Endothelial cell of umbilical vein (primary cell): ENCODE measurements around the gene EFCAB13. TPM values are rescaled to one million over a fixed set of nuclear protein-coding genes. Genes with fewer than 3 reads are reported as not detected.

Source experiments
- BruUV-seq: library from RNA; stranded (reverse); fragments of 400-500 nt; replicated peaks from 2 replicates; lab custom pipeline; 2021; lab: Mats Ljungman, UMichigan
- CTCF ChIA-PET: fragments of 300-600, 350-600 bp; sonication (Branson Sonifier 250); formaldehyde crosslinking; loops from one replicate; lab custom pipeline; 2021; ENCODE audit warnings: antibody characterized with exemption, inconsistent platforms; lab: Charles Lee
- POLR2A ChIA-PET: fragments of 300-600, 350-600 bp; sonication (Branson Sonifier 250); formaldehyde crosslinking; loops from one replicate; lab custom pipeline; 2021; ENCODE audit warnings: antibody characterized with exemption, inconsistent platforms; lab: Charles Lee
- DNase-seq: peaks from one replicate; pipeline ENCODE4 v3.0.0-alpha.2; 2011; ENCODE audit warnings: low read depth, low spot score
- FAIRE-seq: peaks from 2 replicates; lab custom pipeline; 2011; peaks lifted over from hg19 to GRCh38; lab: Jason Lieb, UNC
- H2AFZ ChIP-seq: 2 replicates; pipeline ENCODE4 v1.6.0; 2012; ENCODE audit warnings: low read depth, low read length, control low read depth, inconsistent platforms
- H3K27ac ChIP-seq: 2 replicates; pipeline ENCODE4 v1.5.1; 2011; ENCODE audit warnings: low read depth, mild to moderate bottlenecking, control low read depth, low read length, moderate library complexity; ENCODE audit not compliant: insufficient read depth
- H3K27me3 ChIP-seq, 2 experiments: 2 replicates each; pipeline versions ENCODE4 v1.6.0 to v1.6.1; 2011; ENCODE audit warnings: low read length in 2 of 2, mixed read lengths in 1 of 2; ENCODE audit not compliant: control insufficient read depth in 2 of 2, insufficient read depth in 2 of 2
- H3K36me3 ChIP-seq, 2 experiments: 2 replicates in 1 of 2; 3 replicates in 1 of 2; pipeline ENCODE4 v1.5.1; 2011; ENCODE audit warnings: low read length in 2 of 2, mild to moderate bottlenecking in 1 of 2, moderate library complexity in 1 of 2; ENCODE audit not compliant: control insufficient read depth in 2 of 2, insufficient read depth in 2 of 2; ENCODE audit errors: extremely low read depth in 1 of 2
- H3K4me1 ChIP-seq: 3 replicates; pipeline ENCODE4 v1.5.1; 2011; ENCODE audit warnings: mild to moderate bottlenecking, low read length; ENCODE audit not compliant: control insufficient read depth, insufficient read depth; ENCODE audit errors: extremely low read depth
- H3K4me2 ChIP-seq: 2 replicates; pipeline ENCODE4 v1.6.1; 2011; ENCODE audit warnings: low read length, control low read depth, mixed read lengths; ENCODE audit not compliant: insufficient read depth
- H3K4me3 ChIP-seq, 3 experiments: fragments of 200-600 bp in 1 of 3; sonication (generic), shearing (Covaris generic) in 1 of 3; replicated peaks in 1 of 3; 2 replicates each; pipeline ENCODE4 v1.5.1; 2011 to 2016; ENCODE audit warnings: control low read depth in 3 of 3, low read length in 3 of 3, mild to moderate bottlenecking in 2 of 3, inconsistent platforms in 1 of 3, low read depth in 1 of 3, moderate library complexity in 1 of 3; ENCODE audit not compliant: insufficient read depth in 1 of 3
- H3K79me2 ChIP-seq: 2 replicates; pipeline ENCODE4 v1.6.0; 2012; ENCODE audit warnings: low read length, inconsistent platforms; ENCODE audit not compliant: control insufficient read depth, insufficient read depth
- H3K9ac ChIP-seq: replicated peaks from 2 replicates; pipeline ENCODE3; 2011; ENCODE audit warnings: low read length, control low read depth; ENCODE audit not compliant: insufficient read depth; ENCODE audit errors: extremely low read depth
- H3K9me1 ChIP-seq: replicated peaks from 3 replicates; pipeline ENCODE4 v1.6.0; 2011; ENCODE audit warnings: mild to moderate bottlenecking, low read length; ENCODE audit not compliant: control insufficient read depth, insufficient read depth; ENCODE audit errors: extremely low read depth
- H3K9me3 ChIP-seq: replicated peaks from 2 replicates; pipeline ENCODE4 v1.5.1; 2012; ENCODE audit warnings: low read length, inconsistent platforms; ENCODE audit not compliant: control insufficient read depth, insufficient read depth
- H4K20me1 ChIP-seq: replicated peaks from 2 replicates; pipeline ENCODE3; 2011; ENCODE audit warnings: mild to moderate bottlenecking, low read length; ENCODE audit not compliant: control insufficient read depth, insufficient read depth; ENCODE audit errors: extremely low read depth
- CTCF ChIP-seq, 2 donors: IDR thresholded peaks; 1 replicate in 1 of 2; 2 replicates in 1 of 2; pipeline ENCODE4 v1.5.1; 2011; ENCODE audit warnings: low read length in 2 of 2, mild to moderate bottlenecking in 2 of 2, moderate library complexity in 2 of 2, control low read depth in 1 of 2, inconsistent platforms in 1 of 2, low read depth in 1 of 2; ENCODE audit not compliant: insufficient read depth in 1 of 2; ENCODE audit errors: extremely low read depth in 1 of 2
- FOS ChIP-seq: IDR thresholded peaks from 2 replicates; pipeline ENCODE4 v1.6.1; 2011; ENCODE audit warnings: mild to moderate bottlenecking, low read length, moderate library complexity, borderline replicate concordance; ENCODE audit not compliant: insufficient read depth
- GATA2 ChIP-seq: IDR thresholded peaks from 2 replicates; pipeline ENCODE4 v1.7.0; 2011; ENCODE audit warnings: low read depth, mild to moderate bottlenecking, moderate library complexity, mixed read lengths, low read length; ENCODE audit not compliant: insufficient read length, insufficient read depth
- JUN ChIP-seq: IDR thresholded peaks from 2 replicates; pipeline ENCODE4 v1.6.1; 2011; ENCODE audit warnings: borderline replicate concordance, low read depth; ENCODE audit not compliant: insufficient read length, insufficient read depth
- MAX ChIP-seq: IDR thresholded peaks from 2 replicates; pipeline ENCODE4 v1.6.1; 2011; ENCODE audit not compliant: insufficient read depth, insufficient read length
- POLR2A ChIP-seq: IDR thresholded peaks from 2 replicates; pipeline ENCODE4 v1.6.1; 2012; ENCODE audit warnings: low read depth, mild to moderate bottlenecking, control low read depth, low read length
- POLR2AphosphoS5 ChIP-seq: IDR thresholded peaks from 2 replicates; pipeline ENCODE4 v1.6.1; 2012; ENCODE audit warnings: low read depth, mild to moderate bottlenecking, control low read depth, low read length, moderate library complexity; ENCODE audit not compliant: insufficient read depth
- dilution Hi-C: fragments of 300-500 bp; cut with MboI; formaldehyde crosslinking; loops from one replicate; pipeline ENCODE4 v1.15.0; 2019; ENCODE audit warnings: low sequenced_read_pairs; ENCODE audit not compliant: extremely low pct_ligation_motif_present
- intact Hi-C: fragments of 100-400 bp; cut with micrococcal nuclease; formaldehyde crosslinking; loops from one replicate; pipeline ENCODE4 v1.10.0; 2022
- polyA plus RNA-seq, 4 experiments: library from polyadenylated mRNA; depleted of rRNA in 3 of 4; stranded (reverse) in 3 of 4; unstranded in 1 of 4; fragments of >200 nt; gene quantifications; 2 replicates each; pipeline versions ENCODE4 v1.2.1 to v1.2.3, GENCODE V29; 2011 to 2012; ENCODE audit warnings: missing spikeins in 1 of 4
- total RNA-seq: library from RNA; stranded (reverse); gene quantifications from 2 replicates; pipeline ENCODE4 v1.2.3, GENCODE V29; 2021

Gene EFCAB13
- total and polyA plus RNA-seq, 2 donors (not counting 3 experiments of a cell fraction or from before 2014, with no cell fraction given) = 0.86 to 12.9 TPM

- ChIA-PET CTCF (interaction anchor here (1.0 kb wide), 1 partner anchor 36 kb away, joined by 3 read pairs; no protein-coding TSS in a partner anchor), POLR2A (no interaction called here)
- H3K36me3 ChIP-seq = peaks cover 3 to 11% of the 10 kb centered on the region in 2 experiments
- H3K9ac ChIP-seq = no peak overlapping the region
- BruUV-seq = no TSS peak
- H3K27ac ChIP-seq = no peak overlapping the region
- no peak for DNase-seq
- H3K9me1 ChIP-seq = no peaks in the 10 kb centered on the region
- dilution Hi-C loops = no loop called here
- intact Hi-C loops = no loop called here
- no peaks in the 10 kb centered on the region for H3K27me3 ChIP-seq
- H4K20me1 ChIP-seq = no peaks in the 10 kb centered on the region
- no peaks in the 10 kb centered on the region for H3K79me2 ChIP-seq
- H3K4me1 ChIP-seq = peaks cover 19% of the 10 kb centered on the region
- no peak overlapping the region for H3K4me2 ChIP-seq
- H3K4me3 ChIP-seq = no peak overlapping the region
- no peak for FAIRE-seq
- no peak overlapping the region for H2AFZ ChIP-seq
- no peak for TF ChIP-seq POLR2AphosphoS5
- TF ChIP-seq MAX = no peak
- TF ChIP-seq CTCF (IDR thresholded peaks at IDR 0.05; ENCODE audit: extremely low read depth in 1 of 2, insufficient read depth in 1 of 2, low read depth in 1 of 2, low read length in 2 of 2) = no peak
- no peak for TF ChIP-seq POLR2A
- TF ChIP-seq JUN = no peak
- no peak for TF ChIP-seq FOS
- TF ChIP-seq GATA2 = no peak
- no peaks in the 10 kb centered on the region for H3K9me3 ChIP-seq
Measured at GRCh38 chr17:47281216-47281615, 42.5 kb upstream of the EFCAB13 start.
